GM20000 (cell line): ENCODE measurements around the gene CLINT1.
A peak's percentile ranks its signal among the peaks of the same experiment; 100 is the strongest.

ENCODE experiments used
- DNase-seq: peaks from one replicate; pipeline ENCODE4 v3.0.0; 2012; ENCODE audit warnings: low spot score
- TF ChIP-seq, protein P1 (sequence below): IDR thresholded peaks from 2 replicates; pipeline ENCODE4 v1.5.1; 2012; ENCODE audit warnings: mild to moderate bottlenecking, control low read depth; ENCODE audit errors: extremely low read depth, missing control alignments

The CLINT1 gene

GRCh38 chr5:157828105-157828943 lies 30.6 kb downstream of the CLINT1 start:
- DNase-seq: no peak
- TF ChIP-seq, protein P1, sequence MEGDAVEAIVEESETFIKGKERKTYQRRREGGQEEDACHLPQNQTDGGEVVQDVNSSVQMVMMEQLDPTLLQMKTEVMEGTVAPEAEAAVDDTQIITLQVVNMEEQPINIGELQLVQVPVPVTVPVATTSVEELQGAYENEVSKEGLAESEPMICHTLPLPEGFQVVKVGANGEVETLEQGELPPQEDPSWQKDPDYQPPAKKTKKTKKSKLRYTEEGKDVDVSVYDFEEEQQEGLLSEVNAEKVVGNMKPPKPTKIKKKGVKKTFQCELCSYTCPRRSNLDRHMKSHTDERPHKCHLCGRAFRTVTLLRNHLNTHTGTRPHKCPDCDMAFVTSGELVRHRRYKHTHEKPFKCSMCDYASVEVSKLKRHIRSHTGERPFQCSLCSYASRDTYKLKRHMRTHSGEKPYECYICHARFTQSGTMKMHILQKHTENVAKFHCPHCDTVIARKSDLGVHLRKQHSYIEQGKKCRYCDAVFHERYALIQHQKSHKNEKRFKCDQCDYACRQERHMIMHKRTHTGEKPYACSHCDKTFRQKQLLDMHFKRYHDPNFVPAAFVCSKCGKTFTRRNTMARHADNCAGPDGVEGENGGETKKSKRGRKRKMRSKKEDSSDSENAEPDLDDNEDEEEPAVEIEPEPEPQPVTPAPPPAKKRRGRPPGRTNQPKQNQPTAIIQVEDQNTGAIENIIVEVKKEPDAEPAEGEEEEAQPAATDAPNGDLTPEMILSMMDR: no peak

DNA sequence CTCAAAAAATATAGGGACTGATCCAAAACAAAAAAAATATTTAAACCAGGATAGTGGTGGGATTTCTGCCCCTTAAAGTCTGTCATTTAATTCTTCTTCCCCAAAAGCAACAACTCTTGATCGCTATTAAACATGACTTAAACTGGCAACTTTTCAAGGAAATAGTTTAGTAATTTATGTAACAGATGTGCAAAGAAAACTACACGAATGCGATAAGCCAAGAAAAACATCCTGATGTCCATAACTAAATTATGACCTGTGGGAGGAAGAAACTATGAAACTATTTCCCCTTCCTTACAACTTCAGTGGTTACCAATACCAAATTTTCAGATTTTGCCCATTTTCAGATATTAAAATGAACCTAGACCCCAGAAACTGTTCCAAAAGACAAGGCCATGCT lies 31.5 kb downstream of the CLINT1 start:
- DNase-seq: no peak
- TF ChIP-seq, protein P1: no peak

GRCh38 chr5:157823655-157824054 lies 35.3 kb downstream of the CLINT1 start:
- TF ChIP-seq, protein P1: no peak
- DNase-seq: no peak

GRCh38 chr5:157821822-157822622 lies 36.9 kb downstream of the CLINT1 start:
- TF ChIP-seq, protein P1: no peak
- no peak for DNase-seq

DNA sequence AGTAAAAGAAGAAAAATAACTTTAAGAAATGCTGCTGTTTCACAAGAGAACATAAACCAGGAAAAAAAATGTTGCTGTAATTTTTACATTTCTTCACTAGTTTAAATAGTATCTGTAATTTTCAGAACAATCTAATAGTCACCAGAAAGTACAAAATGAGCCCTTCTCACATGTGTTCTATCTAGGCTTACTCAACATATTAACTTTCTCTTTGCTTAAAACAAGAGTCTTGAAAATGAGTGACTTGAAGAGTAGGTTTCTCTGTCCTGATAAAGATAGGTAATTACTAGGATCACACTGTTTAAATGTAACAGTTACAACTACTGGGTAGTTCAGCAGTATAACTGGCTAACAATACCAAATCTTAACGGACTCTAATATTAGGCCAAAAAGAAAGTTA lies 37.5 kb downstream of the CLINT1 start:
- TF ChIP-seq, protein P1: no peak
- DNase-seq: no peak

GRCh38 chr5:157820593-157821252 lies 38.2 kb downstream of the CLINT1 start:
- TF ChIP-seq, protein P1: peak; percentile 35
- DNase-seq: peak; percentile 13

GRCh38 chr5:157819502-157820115 lies 39.3 kb downstream of the CLINT1 start:
- TF ChIP-seq, protein P1: no peak
- DNase-seq: no peak
